ENCODE measurements around the gene VSIG4.

- TF ChIP-seq CTCF (IDR thresholded peaks at IDR 0.05), result no peak
- no peak for TF ChIP-seq EZH2phosphoT487 (IDR thresholded peaks at IDR 0.05)
Measured at GRCh38 chrX:66049056-66049455, 9.2 kb upstream of the VSIG4 start.
